ENCODE measurements around the gene ATRIP.

ATRIP gene

GRCh38 chr3:48430708-48431101, 15.8 kb upstream of the ATRIP start:
- WGBS (ENCODE audit: insufficient coverage, insufficient read length), result no CpG with 5 or more reads among the region's 1 CpG
- DNase-seq (ENCODE audit: low read depth, low spot score), result no peak
- Histone ChIP-seq H3K27ac (ENCODE audit: low read length) (no peak overlapping the region), H3K4me1 (ENCODE audit: control insufficient read depth, insufficient read depth, low read length) (peaks cover 13% of the 10 kb centered on the region), H3K27me3 (ENCODE audit: control insufficient read depth, insufficient read depth, low read length) (no peaks in the 10 kb centered on the region), H3K9me3 (ENCODE audit: control insufficient read depth, insufficient read depth, low read length) (no peaks in the 10 kb centered on the region), H3K4me3 (ENCODE audit: low read length) (no peak overlapping the region), H3K36me3 (ENCODE audit: control insufficient read depth, insufficient read depth, low read length) (peaks cover 13% of the 10 kb centered on the region; the same call in 1 of the 2 replicates)

GRCh38 chr3:48431224-48432029, 15.1 kb upstream of the ATRIP start:
- WGBS (ENCODE audit: insufficient coverage, insufficient read length), result no CpG with 5 or more reads among the region's 8 CpGs
- Histone ChIP-seq H3K27ac (ENCODE audit: low read length) (no peak overlapping the region), H3K4me3 (ENCODE audit: low read length) (no peak overlapping the region), H3K4me1 (ENCODE audit: control insufficient read depth, insufficient read depth, low read length) (peaks cover 13% of the 10 kb centered on the region), H3K36me3 (ENCODE audit: control insufficient read depth, insufficient read depth, low read length) (peaks cover 13% of the 10 kb centered on the region; the same call in 1 of the 2 replicates), H3K9me3 (ENCODE audit: control insufficient read depth, insufficient read depth, low read length) (no peaks in the 10 kb centered on the region), H3K27me3 (ENCODE audit: control insufficient read depth, insufficient read depth, low read length) (no peaks in the 10 kb centered on the region)
- no peak for DNase-seq (ENCODE audit: low read depth, low spot score)

- H3K4me3 ChIP-seq (ENCODE audit: low read length), result no peak overlapping the region
These were observed 13.8 kb upstream of the ATRIP start for GRCh38 chr3:48432411-48433371.

GRCh38 chr3:48433472-48434118, 12.9 kb upstream of the ATRIP start:
- peaks cover 11% of the 10 kb centered on the region for H3K4me1 ChIP-seq (ENCODE audit: control insufficient read depth, insufficient read depth, low read length)

More at GRCh38 chr3:48432411-48433371, 13.8 kb upstream of the ATRIP start:
- no CpG with 5 or more reads among the region's 16 CpGs for WGBS (ENCODE audit: insufficient coverage, insufficient read length)
- peaks cover 13% of the 10 kb centered on the region; the same call in 1 of the 2 replicates for H3K36me3 ChIP-seq (ENCODE audit: control insufficient read depth, insufficient read depth, low read length)
- H3K4me1 ChIP-seq (ENCODE audit: control insufficient read depth, insufficient read depth, low read length), result peaks cover 11% of the 10 kb centered on the region
- no peaks in the 10 kb centered on the region for H3K27me3 ChIP-seq (ENCODE audit: control insufficient read depth, insufficient read depth, low read length)
- no peak for DNase-seq (ENCODE audit: low read depth, low spot score)
- H3K9me3 ChIP-seq (ENCODE audit: control insufficient read depth, insufficient read depth, low read length), result no peaks in the 10 kb centered on the region
- H3K27ac ChIP-seq (ENCODE audit: low read length), result no peak overlapping the region

GRCh38 chr3:48434591-48435222, 11.8 kb upstream of the ATRIP start:
- no peak for DNase-seq (ENCODE audit: low read depth, low spot score)
- no CpG with 5 or more reads among the region's 15 CpGs for WGBS (ENCODE audit: insufficient coverage, insufficient read length)
- no peaks in the 10 kb centered on the region for H3K27me3 ChIP-seq (ENCODE audit: control insufficient read depth, insufficient read depth, low read length)
- peaks cover 13% of the 10 kb centered on the region; the same call in 1 of the 2 replicates for H3K36me3 ChIP-seq (ENCODE audit: control insufficient read depth, insufficient read depth, low read length)
- H3K4me1 ChIP-seq (ENCODE audit: control insufficient read depth, insufficient read depth, low read length), result peaks cover 11% of the 10 kb centered on the region
- no peak overlapping the region for H3K27ac ChIP-seq (ENCODE audit: low read length)
- H3K4me3 ChIP-seq (ENCODE audit: low read length), result no peak overlapping the region
- no peaks in the 10 kb centered on the region for H3K9me3 ChIP-seq (ENCODE audit: control insufficient read depth, insufficient read depth, low read length)

More at GRCh38 chr3:48433472-48434118, 12.9 kb upstream of the ATRIP start:
- no peak overlapping the region for H3K27ac ChIP-seq (ENCODE audit: low read length)
- WGBS (ENCODE audit: insufficient coverage, insufficient read length), result no CpG with 5 or more reads among the region's 12 CpGs
- DNase-seq (ENCODE audit: low read depth, low spot score), result no peak
- H3K27me3 ChIP-seq (ENCODE audit: control insufficient read depth, insufficient read depth, low read length), result no peaks in the 10 kb centered on the region
- peaks cover 13% of the 10 kb centered on the region; the same call in 1 of the 2 replicates for H3K36me3 ChIP-seq (ENCODE audit: control insufficient read depth, insufficient read depth, low read length)
- H3K9me3 ChIP-seq (ENCODE audit: control insufficient read depth, insufficient read depth, low read length), result no peaks in the 10 kb centered on the region
- H3K4me3 ChIP-seq (ENCODE audit: low read length), result no peak overlapping the region

- Histone ChIP-seq H3K27ac (ENCODE audit: low read length) (no peak overlapping the region), H3K36me3 (ENCODE audit: control insufficient read depth, insufficient read depth, low read length) (peaks cover 13% of the 10 kb centered on the region; the same call in 1 of the 2 replicates), H3K4me1 (ENCODE audit: control insufficient read depth, insufficient read depth, low read length) (peaks cover 11% of the 10 kb centered on the region), H3K4me3 (ENCODE audit: low read length) (no peak overlapping the region), H3K9me3 (ENCODE audit: control insufficient read depth, insufficient read depth, low read length) (no peaks in the 10 kb centered on the region), H3K27me3 (ENCODE audit: control insufficient read depth, insufficient read depth, low read length) (no peaks in the 10 kb centered on the region)
- no CpG with 5 or more reads among the region's 4 CpGs for WGBS (ENCODE audit: insufficient coverage, insufficient read length)
- DNase-seq (ENCODE audit: low read depth, low spot score), result no peak
These were observed 11.3 kb upstream of the ATRIP start for GRCh38 chr3:48435223-48435595.

GRCh38 chr3:48435774-48436476, 10.6 kb upstream of the ATRIP start:
- WGBS (ENCODE audit: insufficient coverage, insufficient read length), result no CpG with 5 or more reads among the region's 7 CpGs
- H3K27ac ChIP-seq (ENCODE audit: low read length), result no peak overlapping the region
- DNase-seq (ENCODE audit: low read depth, low spot score), result peak; percentile 96
- H3K27me3 ChIP-seq (ENCODE audit: control insufficient read depth, insufficient read depth, low read length), result no peaks in the 10 kb centered on the region
- peaks cover 4% of the 10 kb centered on the region for H3K4me1 ChIP-seq (ENCODE audit: control insufficient read depth, insufficient read depth, low read length)
- H3K9me3 ChIP-seq (ENCODE audit: control insufficient read depth, insufficient read depth, low read length), result no peaks in the 10 kb centered on the region
- H3K4me3 ChIP-seq (ENCODE audit: low read length), result no peak overlapping the region
- H3K36me3 ChIP-seq (ENCODE audit: control insufficient read depth, insufficient read depth, low read length), result peaks cover 13% of the 10 kb centered on the region; the same call in 1 of the 2 replicates

- WGBS (ENCODE audit: insufficient coverage, insufficient read length), result no CpG with 5 or more reads among the region's 1 CpG
- Histone ChIP-seq H3K4me1 (ENCODE audit: control insufficient read depth, insufficient read depth, low read length) (peaks cover 3% of the 10 kb centered on the region; the same call in 1 of the 2 replicates), H3K36me3 (ENCODE audit: control insufficient read depth, insufficient read depth, low read length) (peaks cover 13% of the 10 kb centered on the region; the same call in 1 of the 2 replicates), H3K9me3 (ENCODE audit: control insufficient read depth, insufficient read depth, low read length) (no peaks in the 10 kb centered on the region), H3K27me3 (ENCODE audit: control insufficient read depth, insufficient read depth, low read length) (no peaks in the 10 kb centered on the region), H3K4me3 (ENCODE audit: low read length) (no peak overlapping the region), H3K27ac (ENCODE audit: low read length) (no peak overlapping the region)
- no peak for DNase-seq (ENCODE audit: low read depth, low spot score)
These were observed 10.1 kb upstream of the ATRIP start for GRCh38 chr3:48436477-48436787.

- no CpG with 5 or more reads among the region's 7 CpGs for WGBS (ENCODE audit: insufficient coverage, insufficient read length)
- DNase-seq (ENCODE audit: low read depth, low spot score), result no peak
- no peak overlapping the region for H3K27ac ChIP-seq (ENCODE audit: low read length)
- H3K36me3 ChIP-seq (ENCODE audit: control insufficient read depth, insufficient read depth, low read length), result peaks cover 13% of the 10 kb centered on the region; the same call in 1 of the 2 replicates
- H3K27me3 ChIP-seq (ENCODE audit: control insufficient read depth, insufficient read depth, low read length), result no peaks in the 10 kb centered on the region
- no peaks in the 10 kb centered on the region for H3K9me3 ChIP-seq (ENCODE audit: control insufficient read depth, insufficient read depth, low read length)
- no peak overlapping the region for H3K4me3 ChIP-seq (ENCODE audit: low read length)
- H3K4me1 ChIP-seq (ENCODE audit: control insufficient read depth, insufficient read depth, low read length), result peaks cover 3% of the 10 kb centered on the region; the same call in 1 of the 2 replicates
These were observed 9.7 kb upstream of the ATRIP start for GRCh38 chr3:48436855-48437254.
